Fibroblast of gingiva (primary cell): ENCODE results near the gene CTSW.

Experiments
- DNase-seq: peaks from one replicate; pipeline ENCODE4 v3.0.0-alpha.2; 2011; ENCODE audit warnings: low read depth

Gene CTSW

GRCh38 chr11:65855927-65856363, 23.7 kb upstream of the CTSW start:
- DNase-seq, result no peak

GRCh38 chr11:65856689-65857499, 22.7 kb upstream of the CTSW start:
- DNase-seq, result peak; percentile 67

DNA sequence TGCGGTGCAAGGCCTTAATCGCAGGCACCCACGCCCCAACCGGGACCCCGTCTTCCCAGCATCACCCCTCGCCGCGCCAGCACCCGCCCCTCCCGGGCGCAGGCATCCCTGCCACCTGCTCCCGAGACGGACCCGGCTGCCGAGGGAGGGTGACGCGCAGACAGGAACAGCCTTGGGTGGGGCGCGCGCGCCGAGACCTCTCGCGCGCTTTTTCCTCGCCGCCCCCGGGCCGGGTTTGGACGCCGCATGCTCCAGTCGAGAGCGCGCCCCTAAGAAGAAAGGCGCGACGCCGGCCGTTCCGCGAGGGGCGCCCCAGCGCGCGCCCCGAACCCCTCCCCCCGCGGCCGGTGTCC, 22.2 kb upstream of the CTSW start:
- no peak for DNase-seq

DNA sequence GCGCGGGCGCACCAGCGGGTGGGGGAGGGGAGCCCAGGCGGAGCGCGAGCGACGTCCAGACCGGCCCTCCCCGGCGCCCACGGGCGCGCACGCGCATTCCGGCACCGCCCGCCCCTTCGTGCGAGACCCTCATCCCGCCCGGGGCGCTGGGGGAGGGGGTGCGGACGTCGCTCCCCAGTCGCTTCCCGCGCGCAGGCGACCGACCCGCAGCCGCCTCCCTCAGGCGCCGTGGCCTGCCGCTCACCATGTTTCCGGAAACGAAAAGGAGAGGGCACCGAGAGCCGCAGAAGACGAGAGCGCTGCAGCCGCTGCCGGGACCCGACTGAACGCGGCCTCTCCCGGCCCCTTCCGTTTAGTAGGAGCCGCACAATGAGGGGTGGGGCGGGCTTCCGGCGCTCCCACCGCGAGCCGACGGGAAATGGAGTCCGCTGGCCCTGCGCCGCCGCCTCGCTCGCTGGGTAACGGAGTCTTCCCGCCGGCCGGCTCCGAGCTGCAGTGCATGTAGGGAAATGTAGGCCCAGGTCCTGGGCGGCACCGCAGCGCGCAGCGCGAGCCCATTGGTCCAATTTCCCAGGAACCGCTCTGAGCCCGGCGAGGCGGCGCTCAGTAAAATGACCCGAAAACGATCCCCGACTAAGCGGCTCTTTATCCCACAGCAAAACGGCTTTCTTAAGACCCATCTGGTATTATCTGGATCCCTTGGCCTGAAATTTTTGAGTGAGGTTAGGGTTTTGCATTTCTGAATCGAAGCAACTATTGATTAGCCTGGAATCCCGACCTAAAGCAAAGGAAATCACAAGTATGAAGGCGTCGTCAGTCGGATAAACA, 21.6 kb upstream of the CTSW start, which contains the start of gene CFL1:
Gene CFL1, minus strand, starts transcription at position 328 of the 828 bp plus-strand sequence. Its CDS starts 81 bp downstream, at position 247.
- DNase-seq, result peak; percentile 98

DNA sequence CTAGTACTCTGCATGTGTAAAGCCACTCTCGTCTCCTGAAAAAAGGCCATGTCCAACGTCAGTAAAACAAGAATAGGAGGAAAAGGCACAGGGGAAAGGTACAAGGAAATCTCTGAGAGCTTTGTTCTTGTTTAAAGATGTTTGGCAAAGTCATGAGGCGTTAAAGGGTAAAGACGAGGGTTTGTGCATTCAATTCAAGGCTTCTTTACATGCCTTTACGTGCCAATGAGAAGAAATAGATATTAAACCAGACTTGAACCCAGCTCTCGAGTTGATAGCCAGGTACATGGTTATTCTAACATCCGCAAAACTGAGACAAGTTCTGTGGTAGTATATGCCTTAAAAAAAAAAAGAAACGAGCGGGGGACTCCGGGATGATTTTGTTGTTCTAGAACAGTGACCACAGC, 21.0 kb upstream of the CTSW start:
- DNase-seq, result peak; percentile 0

DNA sequence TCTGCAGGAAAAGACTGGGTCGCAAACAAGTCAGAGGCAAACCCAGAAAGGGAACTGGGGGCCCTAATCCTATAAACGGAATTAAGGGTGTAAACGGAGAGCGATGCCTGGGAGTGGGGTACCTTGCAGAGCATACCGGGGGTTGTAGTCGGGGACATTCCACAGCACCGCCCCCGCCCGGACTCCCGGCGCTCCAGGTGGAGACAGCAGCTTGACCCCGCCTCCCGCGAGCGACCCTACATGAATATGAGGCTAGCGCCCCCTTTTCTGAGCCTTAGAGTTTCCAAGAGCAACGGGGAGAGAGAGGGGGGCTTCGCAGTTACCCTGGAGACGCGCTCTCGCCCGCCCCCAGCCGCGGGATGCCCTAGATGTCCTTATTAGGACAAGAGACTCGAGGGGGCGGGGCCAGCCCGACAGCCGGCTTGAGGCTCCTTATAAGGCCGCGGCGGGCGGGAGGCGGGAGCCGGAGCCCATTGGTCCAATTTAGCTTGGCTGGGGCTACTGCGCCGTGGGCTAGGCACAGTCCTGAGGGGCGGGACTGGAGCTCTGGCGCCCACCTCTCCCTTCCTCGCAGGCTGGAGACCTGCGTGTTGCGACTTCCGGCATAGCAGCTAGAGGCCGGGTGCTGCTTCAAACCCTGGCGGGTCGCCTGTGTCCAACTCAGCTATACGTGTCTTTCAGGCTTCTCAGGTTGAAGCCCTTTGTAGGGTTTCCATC, 20.4 kb upstream of the CTSW start:
- DNase-seq, result peak; percentile 98

GRCh38 chr11:65859812-65860277, 19.8 kb upstream of the CTSW start:
- no peak for DNase-seq

DNA sequence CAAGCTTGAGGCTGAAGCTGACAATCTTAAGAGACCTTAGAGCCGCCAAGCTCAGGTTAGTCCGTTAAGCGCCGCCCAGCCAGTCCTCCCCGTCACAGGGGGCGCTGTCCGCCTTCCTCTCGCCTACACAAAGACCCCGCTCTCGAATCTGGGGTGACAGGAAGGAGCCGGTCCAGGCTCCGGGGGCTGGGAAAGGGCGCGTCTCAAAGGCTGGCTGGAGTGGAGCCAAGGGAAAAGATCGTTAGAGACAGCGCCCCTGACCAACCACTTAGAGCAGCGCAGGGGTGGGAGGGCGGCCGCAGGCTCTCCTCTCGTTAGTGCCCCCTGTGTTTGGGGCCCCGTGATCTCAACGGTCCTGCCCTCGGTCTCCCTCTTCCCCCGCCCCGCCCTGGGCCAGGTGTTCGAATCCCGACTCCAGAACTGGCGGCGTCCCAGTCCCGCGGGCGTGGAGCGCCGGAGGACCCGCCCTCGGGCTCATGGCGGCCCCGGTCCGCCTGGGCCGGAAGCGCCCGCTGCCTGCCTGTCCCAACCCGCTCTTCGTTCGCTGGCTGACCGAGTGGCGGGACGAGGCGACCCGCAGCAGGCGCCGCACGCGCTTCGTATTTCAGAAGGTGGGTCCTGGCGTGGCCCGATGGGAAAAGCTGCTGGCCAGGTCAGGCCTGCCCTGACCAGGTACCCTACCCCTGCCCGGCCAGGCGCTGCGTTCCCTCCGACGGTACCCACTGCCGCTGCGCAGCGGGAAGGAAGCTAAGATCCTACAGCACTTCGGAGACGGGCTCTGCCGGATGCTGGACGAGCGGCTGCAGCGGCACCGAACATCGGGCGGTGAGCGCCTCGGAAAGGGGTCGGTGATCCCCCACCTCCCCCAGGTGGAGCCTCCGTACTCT, 19.1 kb upstream of the CTSW start, which contains the start of gene MUS81:
Gene MUS81, plus strand, starts transcription at position 156 of the 887 bp plus-strand sequence. Its CDS starts 321 bp downstream, at position 477.
- DNase-seq, result peak; percentile 98

GRCh38 chr11:65861165-65861505, 18.5 kb upstream of the CTSW start:
- no peak for DNase-seq

DNA sequence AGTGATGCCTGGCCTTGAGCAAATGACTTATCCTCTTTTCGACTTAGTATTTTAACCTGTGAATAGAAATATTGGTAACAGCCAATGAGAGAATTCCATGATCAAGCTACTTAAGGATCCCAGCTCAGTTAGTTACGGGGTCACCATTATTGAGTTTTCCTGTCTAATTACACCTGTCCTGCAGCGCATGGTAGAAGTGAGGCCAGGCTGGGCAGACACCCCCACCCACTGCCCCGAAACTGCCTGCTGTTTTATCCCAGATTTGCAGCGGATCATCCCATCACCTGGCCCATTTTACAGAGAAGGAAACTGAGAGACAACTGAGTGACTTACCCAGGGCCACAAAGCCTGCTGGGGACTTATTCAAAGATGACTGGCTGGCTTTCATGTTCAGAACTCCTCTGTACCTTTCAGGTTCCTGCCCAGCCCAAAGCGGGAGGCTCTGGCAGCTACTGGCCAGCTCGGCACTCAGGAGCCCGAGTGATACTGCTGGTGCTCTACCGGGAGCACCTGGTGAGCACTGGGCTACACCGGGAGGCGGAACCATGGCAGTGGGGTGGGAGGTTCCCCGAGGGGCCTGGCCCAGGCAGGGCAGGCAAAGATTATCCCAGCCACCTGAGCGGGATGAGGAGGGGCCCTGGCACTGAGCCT, 18.0 kb upstream of the CTSW start:
- no peak for DNase-seq

DNA sequence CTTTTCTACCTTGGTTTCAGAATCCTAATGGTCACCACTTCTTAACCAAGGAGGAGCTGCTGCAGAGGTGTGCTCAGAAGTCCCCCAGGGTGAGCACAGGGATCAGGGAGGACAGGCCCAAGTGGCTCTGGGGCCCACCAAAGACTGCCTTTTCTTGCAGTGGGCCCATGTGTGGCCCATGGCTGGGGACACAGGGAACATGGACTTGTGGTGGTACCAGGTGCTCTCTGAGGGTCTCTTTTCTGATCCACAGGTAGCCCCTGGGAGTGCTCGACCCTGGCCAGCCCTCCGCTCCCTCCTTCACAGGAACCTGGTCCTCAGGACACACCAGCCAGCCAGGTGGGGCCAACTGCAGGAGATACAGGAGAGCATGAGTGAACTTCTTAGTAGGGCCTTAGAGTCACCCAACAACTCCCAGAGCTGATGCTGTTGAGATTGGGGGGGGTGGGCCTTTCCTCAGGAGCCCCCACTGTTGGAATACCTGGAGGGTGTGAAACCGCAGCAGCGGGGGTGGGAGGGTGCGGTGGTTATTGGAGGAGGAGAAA, 17.4 kb upstream of the CTSW start:
- no peak for DNase-seq

GRCh38 chr11:65862941-65863888, 16.4 kb upstream of the CTSW start:
- no peak for DNase-seq

DNA sequence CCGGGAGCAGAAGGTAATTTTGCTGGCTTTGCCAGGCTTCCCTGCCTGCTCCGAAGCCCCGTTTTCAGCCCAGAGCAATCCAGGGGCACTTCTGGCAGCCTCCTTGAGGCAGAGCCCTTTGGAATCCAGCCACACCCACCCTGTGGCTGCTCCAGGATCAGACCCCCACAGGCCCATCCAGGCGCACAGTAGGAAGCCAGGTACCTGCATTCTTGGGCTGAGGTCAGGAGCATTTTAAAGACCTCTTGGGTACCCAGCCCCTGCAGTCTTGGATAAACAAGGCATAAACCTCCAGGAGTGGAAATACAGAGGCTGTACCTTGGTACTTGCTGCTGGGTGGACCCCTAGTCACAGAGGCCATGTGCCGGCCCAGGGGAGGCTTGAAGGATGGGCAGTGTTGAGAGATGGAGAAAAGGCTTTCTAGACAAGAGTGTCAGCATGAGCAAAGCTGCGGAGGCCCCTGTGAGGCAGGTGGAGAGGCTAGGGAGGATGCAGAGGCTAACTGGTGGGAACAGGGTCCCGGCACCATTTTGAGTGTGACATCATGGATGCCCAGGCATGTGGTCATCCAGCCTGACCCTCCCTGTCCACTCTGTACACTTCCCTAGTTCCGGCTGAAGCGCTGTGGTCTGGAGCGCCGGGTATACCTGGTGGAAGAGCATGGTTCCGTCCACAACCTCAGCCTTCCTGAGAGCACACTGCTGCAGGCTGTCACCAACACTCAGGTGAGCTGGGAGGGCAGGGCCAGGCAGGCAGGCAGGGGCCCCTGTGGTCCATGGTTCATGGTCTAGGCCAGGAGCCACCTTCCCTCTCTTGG, 15.5 kb upstream of the CTSW start:
- DNase-seq, result no peak

DNA sequence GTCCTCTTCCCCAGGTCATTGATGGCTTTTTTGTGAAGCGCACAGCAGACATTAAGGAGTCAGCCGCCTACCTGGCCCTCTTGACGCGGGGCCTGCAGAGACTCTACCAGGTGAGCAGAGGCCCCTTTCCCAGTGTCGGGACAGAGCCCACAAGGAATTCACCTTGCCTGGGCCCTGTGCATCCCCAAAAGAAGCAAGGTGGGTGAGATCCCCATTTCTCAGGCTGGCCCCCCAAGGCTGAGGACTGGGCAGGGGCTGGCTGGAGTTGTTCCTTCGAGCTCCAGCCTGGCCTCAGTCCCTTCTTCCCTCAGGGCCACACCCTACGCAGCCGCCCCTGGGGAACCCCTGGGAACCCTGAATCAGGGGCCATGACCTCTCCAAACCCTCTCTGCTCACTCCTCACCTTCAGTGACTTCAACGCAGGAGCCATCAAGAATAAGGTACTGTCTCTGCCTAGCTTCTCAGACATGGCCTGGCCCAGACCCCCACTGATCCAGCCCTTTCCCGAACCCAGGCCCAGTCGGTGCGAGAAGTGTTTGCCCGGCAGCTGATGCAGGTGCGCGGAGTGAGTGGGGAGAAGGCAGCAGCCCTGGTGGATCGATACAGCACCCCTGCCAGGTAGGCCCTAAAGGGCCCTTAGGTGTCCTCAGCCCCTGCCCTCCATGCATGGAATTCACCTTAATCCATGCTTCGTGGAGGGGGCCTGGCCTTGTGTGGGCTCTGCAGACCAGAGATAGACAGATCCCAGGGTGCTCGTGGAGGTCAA, 14.7 kb upstream of the CTSW start:
- no peak for DNase-seq

GRCh38 chr11:65865550-65866172, 14.0 kb upstream of the CTSW start:
- DNase-seq, result no peak

- no peak for DNase-seq
These were observed 12.9 kb upstream of the CTSW start for GRCh38 chr11:65866509-65867283.
